HEK293T (cell line): ENCODE data around the gene PXDN.

Experiments
- ARNT ChIP-seq: fragments of 450-650 bp; IDR thresholded peaks from 2 replicates; pipeline ENCODE4 v1.6.1; 2017; ENCODE audit warnings: mild to moderate bottlenecking
- BHLHE40 ChIP-seq: fragments of 450-650 bp; IDR thresholded peaks from 2 replicates; pipeline ENCODE4 v1.6.1; 2016; ENCODE audit warnings: mild to moderate bottlenecking, moderate library complexity, borderline replicate concordance
- CTBP1 ChIP-seq: fragments of 450-650 bp; IDR thresholded peaks from 2 replicates; pipeline ENCODE4 v1.6.1; 2016; ENCODE audit warnings: borderline replicate concordance
- ELF4 ChIP-seq: fragments of 450-650 bp; IDR thresholded peaks from 2 replicates; pipeline ENCODE4 v1.6.1; 2017; ENCODE audit warnings: antibody characterized with exemption
- FOXA1 ChIP-seq: fragments of 450-650 bp; IDR thresholded peaks from 2 replicates; pipeline ENCODE4 v1.6.1; 2016; ENCODE audit warnings: mild to moderate bottlenecking
- FOXK2 ChIP-seq: fragments of 450-650 bp; IDR thresholded peaks from 2 replicates; pipeline ENCODE4 v1.6.1; 2016; ENCODE audit warnings: mild to moderate bottlenecking
- FOXM1 ChIP-seq: fragments of 450-650 bp; IDR thresholded peaks from 2 replicates; pipeline ENCODE4 v1.6.1; 2017; ENCODE audit warnings: mild to moderate bottlenecking, borderline replicate concordance
- LEF1 ChIP-seq: fragments of 450-650 bp; IDR thresholded peaks from 2 replicates; pipeline ENCODE4 v1.6.1; 2017; ENCODE audit warnings: mild to moderate bottlenecking, borderline replicate concordance
- NFRKB ChIP-seq: fragments of 450-650 bp; IDR thresholded peaks from 2 replicates; pipeline ENCODE4 v1.6.1; 2016; ENCODE audit warnings: mild to moderate bottlenecking, moderate library complexity
- PKNOX1 ChIP-seq: fragments of 450-650 bp; IDR thresholded peaks from 2 replicates; pipeline ENCODE4 v1.6.1; 2016
- SP1 ChIP-seq: fragments of 450-650 bp; IDR thresholded peaks from 2 replicates; pipeline ENCODE4 v1.6.1; 2017
- SUZ12 ChIP-seq: fragments of 450-650 bp; IDR thresholded peaks from 2 replicates; pipeline ENCODE4 v1.6.1; 2016; ENCODE audit warnings: mild to moderate bottlenecking
- TARDBP ChIP-seq: fragments of 450-650 bp; IDR thresholded peaks from 2 replicates; pipeline ENCODE4 v1.6.1; 2016

DNA sequence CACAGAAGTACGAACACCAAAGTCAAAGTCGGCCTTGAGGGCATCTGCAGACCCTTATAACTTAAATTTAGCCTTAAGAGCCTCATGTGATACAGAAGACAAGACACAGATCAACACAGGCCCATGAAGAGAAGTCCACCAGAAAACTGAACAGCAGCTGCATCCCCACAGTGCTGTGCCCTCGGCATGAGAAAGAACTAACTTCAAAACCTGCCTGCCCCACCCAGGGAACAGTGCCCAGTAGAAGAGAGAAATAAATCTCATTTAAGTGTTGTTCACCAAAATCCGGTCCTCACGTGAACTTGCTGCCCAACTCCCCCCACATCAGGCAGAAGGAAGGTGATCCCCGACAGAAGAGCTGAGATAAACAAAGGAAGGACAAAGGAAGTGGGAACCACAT, 73.7 kb downstream of the PXDN start:
- TF ChIP-seq TARDBP, result no peak
- TF ChIP-seq NFRKB, result no peak
- no peak for TF ChIP-seq BHLHE40
- no peak for TF ChIP-seq ELF4
- no peak for TF ChIP-seq SP1
- no peak for TF ChIP-seq CTBP1
- no peak for TF ChIP-seq FOXK2
- TF ChIP-seq PKNOX1, result no peak
- TF ChIP-seq FOXM1, result no peak
- TF ChIP-seq FOXA1, result no peak
- no peak for TF ChIP-seq LEF1
- no peak for TF ChIP-seq ARNT
- TF ChIP-seq SUZ12, result no peak
